ELF-1 (cell line): ENCODE measurements around the gene GINS1.

ENCODE experiments used
- DNase-seq: peaks from one replicate; pipeline ENCODE4 v3.0.0-alpha.2; 2016; ENCODE audit warnings: low read depth, low spot score

Gene GINS1

GRCh38 chr20:25493137-25493536 is 85.7 kb downstream of the GINS1 start:
- DNase-seq: no peak

GRCh38 chr20:25493748-25494505 is 86.5 kb downstream of the GINS1 start:
- no peak for DNase-seq

- DNase-seq: no peak
Measured at GRCh38 chr20:25494506-25495188, 87.2 kb downstream of the GINS1 start.

- peak; percentile 52 for DNase-seq
Measured at GRCh38 chr20:25495189-25495824, 87.8 kb downstream of the GINS1 start.

GRCh38 chr20:25496165-25496967 is 88.9 kb downstream of the GINS1 start:
- DNase-seq: no peak

- no peak for DNase-seq
Measured at GRCh38 chr20:25496968-25497401, 89.5 kb downstream of the GINS1 start.

- no peak for DNase-seq
Measured at GRCh38 chr20:25497586-25498279, 90.3 kb downstream of the GINS1 start.
